PC-9 (cell line): ENCODE measurements around the gene NPEPL1.

Experiments used
- CTCF ChIP-seq: fragments of 200-600 bp; sonication (generic); conservative IDR thresholded peaks from 2 replicates; pipeline ENCODE4 v1.6.1; 2017; ENCODE audit warnings: mixed run types, antibody characterized with exemption, mild to moderate bottlenecking, moderate library complexity
- EZH2 ChIP-seq: fragments of 200-600 bp; sonication (generic); IDR thresholded peaks from 2 replicates; pipeline ENCODE4 v1.8.0; 2017; ENCODE audit warnings: antibody characterized with exemption, low read depth

GRCh38 chr20:58749098-58749769 lies 56.6 kb downstream of the NPEPL1 start:
- TF ChIP-seq CTCF: no peak
- no peak for TF ChIP-seq EZH2
